DOHH2 (cell line): Measurements from ENCODE around the gene NCF2.

Experiments used
- H3F3A ChIP-seq: fragments of 200-600 bp; sonication (generic), shearing (Covaris generic); 2 replicates; pipeline ENCODE4 v1.6.0; 2016; ENCODE audit warnings: antibody characterized with exemption, mild to moderate bottlenecking; ENCODE audit not compliant: control insufficient read depth, insufficient read depth
- H3K27ac ChIP-seq: fragments of 200-600 bp; sonication (generic); 2 replicates; pipeline ENCODE4 v1.5.1; 2014; ENCODE audit warnings: low read depth, mild to moderate bottlenecking, low read length, moderate library complexity
- H3K27me3 ChIP-seq: fragments of 200-600 bp; sonication (generic); 2 replicates; pipeline ENCODE4 v1.6.1; 2014; ENCODE audit warnings: mild to moderate bottlenecking, low read length, mixed read lengths; ENCODE audit not compliant: control insufficient read depth
- H3K36me3 ChIP-seq: fragments of 200-600 bp; sonication (generic); 2 replicates; pipeline ENCODE4 v1.6.1; 2014; ENCODE audit warnings: mild to moderate bottlenecking, low read length, moderate library complexity, mixed read lengths; ENCODE audit not compliant: control insufficient read depth
- H3K4me1 ChIP-seq: fragments of 200-600 bp; sonication (generic); 2 replicates; pipeline ENCODE4 v1.6.1; 2014; ENCODE audit warnings: mild to moderate bottlenecking, low read length, mixed read lengths; ENCODE audit not compliant: control insufficient read depth
- H3K4me2 ChIP-seq: fragments of 200-600 bp; sonication (generic); 2 replicates; pipeline ENCODE4 v1.6.0; 2014; ENCODE audit warnings: mild to moderate bottlenecking, low read length, moderate library complexity
- H3K4me3 ChIP-seq: fragments of 200-600 bp; sonication (generic); 2 replicates; pipeline ENCODE4 v1.5.1; 2014; ENCODE audit warnings: mild to moderate bottlenecking, low read length, mixed read lengths
- H3K79me2 ChIP-seq: fragments of 200-600 bp; sonication (generic); 2 replicates; pipeline ENCODE4 v1.6.1; 2014; ENCODE audit warnings: mild to moderate bottlenecking, low read length, mixed read lengths; ENCODE audit not compliant: control insufficient read depth
- H3K9me2 ChIP-seq: fragments of 200-600 bp; sonication (generic); replicated peaks from 2 replicates; pipeline ENCODE4 v1.6.1; 2014; ENCODE audit warnings: mild to moderate bottlenecking, low read length, mixed read lengths; ENCODE audit not compliant: control insufficient read depth
- H3K9me3 ChIP-seq: fragments of 200-600 bp; sonication (generic); 2 replicates; pipeline ENCODE4 v1.6.1; 2014; ENCODE audit warnings: antibody characterized with exemption, low read length, mixed read lengths; ENCODE audit not compliant: control insufficient read depth, insufficient read depth
- H4K20me1 ChIP-seq: fragments of 200-600 bp; sonication (generic); 2 replicates; pipeline ENCODE4 v1.6.0; 2014; ENCODE audit warnings: low read depth, mild to moderate bottlenecking, antibody characterized with exemption, low read length, moderate library complexity; ENCODE audit not compliant: control insufficient read depth, insufficient read depth
- EZH2phosphoT487 ChIP-seq: fragments of 200-600 bp; sonication (generic); IDR thresholded peaks from 2 replicates; pipeline ENCODE4 v1.6.1; 2017; ENCODE audit warnings: borderline replicate concordance, mild to moderate bottlenecking, antibody characterized with exemption, low read length, moderate library complexity, mixed read lengths
- TF ChIP-seq, protein P1 (sequence below): fragments of 200-600 bp; sonication (generic); IDR thresholded peaks from one replicate; pipeline ENCODE4 v1.5.1; 2014; ENCODE audit warnings: antibody characterized with exemption, mild to moderate bottlenecking, low read depth, low read length; ENCODE audit not compliant: poor library complexity, severe bottlenecking

The NCF2 gene

DNA sequence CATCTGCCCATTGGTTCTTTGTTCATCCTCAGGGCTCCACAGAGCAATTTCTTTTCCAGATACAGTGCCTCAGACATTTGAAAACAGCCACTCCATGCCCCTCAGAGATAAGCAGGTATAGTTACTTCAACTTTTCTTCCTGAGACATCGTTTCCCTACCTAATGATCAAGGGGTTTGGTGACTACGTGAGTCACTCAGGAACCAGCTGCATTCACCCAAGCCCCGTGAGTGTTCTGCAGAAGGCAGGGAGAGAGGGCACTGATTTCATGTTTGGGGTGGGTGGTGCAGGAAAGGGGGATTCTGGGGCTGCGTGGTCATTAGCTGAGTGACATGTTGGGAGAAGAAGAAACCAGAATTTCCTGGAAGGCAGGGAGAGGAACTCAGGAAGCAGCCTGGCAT, 25.0 kb downstream of the NCF2 start:
- Histone ChIP-seq H3K79me2 (no peaks in the 10 kb centered on the region), H4K20me1 (no peaks in the 10 kb centered on the region), H3K36me3 (no peaks in the 10 kb centered on the region), H3K4me1 (peaks cover 4% of the 10 kb centered on the region; the same call in 1 of the 2 replicates), H3K27me3 (peaks cover 12% of the 10 kb centered on the region), H3K27ac (no peak overlapping the region), H3F3A (no peaks in the 10 kb centered on the region), H3K4me2 (no peak overlapping the region), H3K9me3 (no peaks in the 10 kb centered on the region), H3K9me2 (no peaks in the 10 kb centered on the region), H3K4me3 (no peak overlapping the region)
- TF ChIP-seq EZH2phosphoT487, result no peak
- TF ChIP-seq, protein P1, sequence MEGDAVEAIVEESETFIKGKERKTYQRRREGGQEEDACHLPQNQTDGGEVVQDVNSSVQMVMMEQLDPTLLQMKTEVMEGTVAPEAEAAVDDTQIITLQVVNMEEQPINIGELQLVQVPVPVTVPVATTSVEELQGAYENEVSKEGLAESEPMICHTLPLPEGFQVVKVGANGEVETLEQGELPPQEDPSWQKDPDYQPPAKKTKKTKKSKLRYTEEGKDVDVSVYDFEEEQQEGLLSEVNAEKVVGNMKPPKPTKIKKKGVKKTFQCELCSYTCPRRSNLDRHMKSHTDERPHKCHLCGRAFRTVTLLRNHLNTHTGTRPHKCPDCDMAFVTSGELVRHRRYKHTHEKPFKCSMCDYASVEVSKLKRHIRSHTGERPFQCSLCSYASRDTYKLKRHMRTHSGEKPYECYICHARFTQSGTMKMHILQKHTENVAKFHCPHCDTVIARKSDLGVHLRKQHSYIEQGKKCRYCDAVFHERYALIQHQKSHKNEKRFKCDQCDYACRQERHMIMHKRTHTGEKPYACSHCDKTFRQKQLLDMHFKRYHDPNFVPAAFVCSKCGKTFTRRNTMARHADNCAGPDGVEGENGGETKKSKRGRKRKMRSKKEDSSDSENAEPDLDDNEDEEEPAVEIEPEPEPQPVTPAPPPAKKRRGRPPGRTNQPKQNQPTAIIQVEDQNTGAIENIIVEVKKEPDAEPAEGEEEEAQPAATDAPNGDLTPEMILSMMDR, result no peak

DNA sequence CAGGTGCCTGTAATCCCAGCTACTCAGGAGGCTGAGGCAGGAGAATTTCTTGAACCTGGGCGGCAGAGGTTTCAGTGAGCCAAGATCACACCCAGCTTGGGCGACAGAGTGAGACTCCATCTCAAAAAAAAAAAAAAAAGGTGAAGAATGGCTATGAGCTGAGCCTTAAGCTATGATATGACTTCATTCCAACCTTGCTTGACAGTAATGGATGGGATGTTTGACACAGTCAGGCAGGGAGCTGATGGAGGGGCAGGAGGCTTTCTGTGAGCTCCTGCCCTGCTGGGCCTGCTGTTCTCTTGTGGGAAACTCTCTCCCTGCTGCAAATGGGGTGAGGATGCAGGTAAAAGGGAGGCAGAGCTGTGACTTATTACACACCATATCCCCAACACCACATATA, 27.6 kb downstream of the NCF2 start:
- H4K20me1 ChIP-seq, result no peaks in the 10 kb centered on the region
- H3F3A ChIP-seq, result no peaks in the 10 kb centered on the region

GRCh38 chr1:183559061-183559460, 31.2 kb downstream of the NCF2 start:
- no peaks in the 10 kb centered on the region for H3K4me1 ChIP-seq
- no peaks in the 10 kb centered on the region for H4K20me1 ChIP-seq
- H3K79me2 ChIP-seq, result no peaks in the 10 kb centered on the region
- H3K9me3 ChIP-seq, result no peaks in the 10 kb centered on the region
- no peak for TF ChIP-seq EZH2phosphoT487
- TF ChIP-seq, protein P1, result no peak
- no peak overlapping the region for H3K4me2 ChIP-seq
- H3K36me3 ChIP-seq, result peaks cover 16% of the 10 kb centered on the region
- H3K27ac ChIP-seq, result no peak overlapping the region
- H3K9me2 ChIP-seq, result no peaks in the 10 kb centered on the region
- H3K27me3 ChIP-seq, result no peaks in the 10 kb centered on the region
- no peaks in the 10 kb centered on the region for H3F3A ChIP-seq
- no peak overlapping the region for H3K4me3 ChIP-seq

More for the DNA sequence above, 27.6 kb downstream of the NCF2 start:
- H3K36me3 ChIP-seq, result no peaks in the 10 kb centered on the region
- H3K4me1 ChIP-seq, result peaks cover 4% of the 10 kb centered on the region; the same call in 1 of the 2 replicates
- no peaks in the 10 kb centered on the region for H3K79me2 ChIP-seq
- no peak overlapping the region for H3K4me2 ChIP-seq
- no peak overlapping the region for H3K4me3 ChIP-seq
- no peaks in the 10 kb centered on the region for H3K9me2 ChIP-seq
- no peaks in the 10 kb centered on the region for H3K27me3 ChIP-seq
- H3K9me3 ChIP-seq, result no peaks in the 10 kb centered on the region
- H3K27ac ChIP-seq, result no peak overlapping the region
- TF ChIP-seq EZH2phosphoT487, result no peak
- TF ChIP-seq, protein P1, result no peak

DNA sequence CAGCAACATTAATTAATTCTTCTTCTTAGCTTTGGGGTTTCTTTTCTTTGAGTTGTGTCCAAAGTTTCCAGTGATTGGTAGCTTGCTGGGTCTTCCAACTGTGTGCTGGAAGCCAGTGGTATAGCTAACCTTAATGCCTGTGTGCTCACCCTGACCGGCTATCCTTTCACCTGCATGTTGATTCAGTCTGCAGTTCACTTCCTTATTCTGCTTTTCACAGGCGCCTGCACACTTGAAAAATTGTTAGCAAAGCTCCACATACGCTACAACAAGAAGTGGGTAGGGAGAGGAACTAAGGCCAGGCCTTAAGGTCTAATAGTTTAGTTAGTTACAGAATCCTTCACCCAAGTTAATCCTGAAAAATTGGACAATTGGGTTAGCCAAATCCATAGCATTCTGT, 35.7 kb downstream of the NCF2 start:
- Histone ChIP-seq H3K4me1 (no peaks in the 10 kb centered on the region), H3K27me3 (no peaks in the 10 kb centered on the region), H3F3A (no peaks in the 10 kb centered on the region), H3K4me3 (no peak overlapping the region), H3K36me3 (peaks cover 60% of the 10 kb centered on the region), H3K9me3 (no peaks in the 10 kb centered on the region), H3K79me2 (no peaks in the 10 kb centered on the region), H3K4me2 (no peak overlapping the region), H4K20me1 (0 out of 2 replicates have a peak, but pooled peaks cover 3% of the 10 kb centered on the region), H3K27ac (no peak overlapping the region), H3K9me2 (no peaks in the 10 kb centered on the region)
- TF ChIP-seq, protein P1, result no peak
- no peak for TF ChIP-seq EZH2phosphoT487
